ENCODE data around the gene PPP4R1.
"Not testable (repeated sequence)": the region's sequence is repeated elsewhere in the genome, so short reads cannot be mapped to it uniquely, and the experiment has no call there.

PPP4R1 gene

GRCh38 chr18:9614401-9615279 lies at the start of gene PPP4R1:
Gene PPP4R1, minus strand, starts transcription at chr18:9614559. Its CDS starts 75 bp downstream, at chr18:9614484.
- DNase-seq: peak; percentile 77

- DNase-seq: no peak
These were observed 49.0 kb upstream of the PPP4R1 start for GRCh38 chr18:9663377-9663776.

- no peak for DNase-seq
These were observed 47.2 kb upstream of the PPP4R1 start for GRCh38 chr18:9661564-9661963.

- DNase-seq: no peak
These were observed 45.4 kb upstream of the PPP4R1 start for GRCh38 chr18:9659499-9660375.

GRCh38 chr18:9658087-9658641 lies 43.8 kb upstream of the PPP4R1 start:
- DNase-seq: no peak

- no peak for DNase-seq
These were observed 40.9 kb upstream of the PPP4R1 start for GRCh38 chr18:9655232-9655767.

GRCh38 chr18:9653390-9653789 lies 39.0 kb upstream of the PPP4R1 start:
- no peak for DNase-seq

GRCh38 chr18:9649164-9649540 lies 34.8 kb upstream of the PPP4R1 start:
- DNase-seq: no peak

GRCh38 chr18:9648431-9649163 lies 34.2 kb upstream of the PPP4R1 start:
- no peak for DNase-seq

- peak; percentile 5 for DNase-seq
These were observed 33.4 kb upstream of the PPP4R1 start for GRCh38 chr18:9647496-9648323.

- no peak for DNase-seq
These were observed 29.2 kb upstream of the PPP4R1 start for GRCh38 chr18:9643549-9643948.

- DNase-seq: no peak
These were observed 28.6 kb upstream of the PPP4R1 start for GRCh38 chr18:9642799-9643462.

- DNase-seq: not testable (repeated sequence)
These were observed 26.7 kb upstream of the PPP4R1 start for GRCh38 chr18:9641081-9641480.

GRCh38 chr18:9638886-9639285 lies 24.5 kb upstream of the PPP4R1 start:
- no peak for DNase-seq

GRCh38 chr18:9637036-9637767 lies 22.8 kb upstream of the PPP4R1 start:
- DNase-seq: no peak

GRCh38 chr18:9634856-9635255 lies 20.5 kb upstream of the PPP4R1 start:
- DNase-seq: no peak

GRCh38 chr18:9631814-9632496 lies 17.6 kb upstream of the PPP4R1 start:
- DNase-seq: no peak

- DNase-seq: no peak
These were observed 16.1 kb upstream of the PPP4R1 start for GRCh38 chr18:9630444-9630843.

GRCh38 chr18:9629709-9630108 lies 15.3 kb upstream of the PPP4R1 start:
- DNase-seq: no peak

GRCh38 chr18:9628984-9629383 lies 14.6 kb upstream of the PPP4R1 start:
- DNase-seq: no peak
